Measurements from ENCODE around the gene PITPNC1. TPM values are rescaled to one million over a fixed set of nuclear protein-coding genes. Genes with fewer than 3 reads are reported as not detected.
A peak's percentile ranks its signal among the peaks of the same experiment; 100 is the strongest.

PITPNC1 gene
- total RNA-seq, 1 donor: 25.7 TPM

DNA sequence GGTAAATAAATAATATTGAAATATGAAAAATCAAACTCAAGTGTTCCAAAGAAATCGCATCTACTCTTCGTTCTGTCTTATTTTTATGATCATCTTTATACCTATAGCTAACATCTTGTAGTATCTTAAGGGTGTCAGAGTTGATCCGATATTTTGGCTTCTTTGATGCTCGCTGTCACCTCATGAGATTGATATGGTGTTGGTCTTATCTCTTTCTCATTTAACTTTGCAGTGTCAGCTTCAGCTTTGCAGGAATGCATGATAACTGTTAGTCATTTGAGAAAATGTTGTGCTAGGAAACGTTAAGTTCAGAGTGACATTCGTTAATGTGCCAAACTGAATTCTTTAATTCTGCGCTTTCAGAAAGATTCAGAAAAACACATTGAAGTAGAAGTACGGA, 360.1 kb downstream of the PITPNC1 start:
- no peak overlapping the region for H3K4me3 ChIP-seq (ENCODE audit: low read depth, low read length)
- no peak for DNase-seq (ENCODE audit: low read depth)
- TF ChIP-seq, protein P1, sequence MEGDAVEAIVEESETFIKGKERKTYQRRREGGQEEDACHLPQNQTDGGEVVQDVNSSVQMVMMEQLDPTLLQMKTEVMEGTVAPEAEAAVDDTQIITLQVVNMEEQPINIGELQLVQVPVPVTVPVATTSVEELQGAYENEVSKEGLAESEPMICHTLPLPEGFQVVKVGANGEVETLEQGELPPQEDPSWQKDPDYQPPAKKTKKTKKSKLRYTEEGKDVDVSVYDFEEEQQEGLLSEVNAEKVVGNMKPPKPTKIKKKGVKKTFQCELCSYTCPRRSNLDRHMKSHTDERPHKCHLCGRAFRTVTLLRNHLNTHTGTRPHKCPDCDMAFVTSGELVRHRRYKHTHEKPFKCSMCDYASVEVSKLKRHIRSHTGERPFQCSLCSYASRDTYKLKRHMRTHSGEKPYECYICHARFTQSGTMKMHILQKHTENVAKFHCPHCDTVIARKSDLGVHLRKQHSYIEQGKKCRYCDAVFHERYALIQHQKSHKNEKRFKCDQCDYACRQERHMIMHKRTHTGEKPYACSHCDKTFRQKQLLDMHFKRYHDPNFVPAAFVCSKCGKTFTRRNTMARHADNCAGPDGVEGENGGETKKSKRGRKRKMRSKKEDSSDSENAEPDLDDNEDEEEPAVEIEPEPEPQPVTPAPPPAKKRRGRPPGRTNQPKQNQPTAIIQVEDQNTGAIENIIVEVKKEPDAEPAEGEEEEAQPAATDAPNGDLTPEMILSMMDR (IDR thresholded peaks at IDR 0.05; ENCODE audit: insufficient read depth, low read length): no peak

DNA sequence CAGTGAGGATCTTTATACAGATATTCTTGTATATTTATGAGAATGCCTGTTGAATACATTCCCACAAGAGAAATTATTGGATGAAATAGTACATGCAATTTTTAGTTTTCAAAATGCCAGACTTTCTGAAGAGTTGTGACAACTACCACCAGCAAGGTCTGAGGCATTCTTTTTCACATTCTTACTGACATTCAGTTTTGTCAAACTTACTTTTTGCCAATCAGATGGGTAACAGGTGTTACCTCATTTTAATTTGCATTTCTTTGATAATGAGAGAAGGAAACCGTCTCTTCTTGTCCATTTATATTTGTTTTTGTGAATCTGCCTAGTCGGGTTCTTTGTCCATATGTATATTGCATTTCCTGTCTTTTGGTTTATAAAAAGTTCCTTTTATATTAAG, 364.9 kb downstream of the PITPNC1 start:
- no peak overlapping the region for H3K4me3 ChIP-seq (ENCODE audit: low read depth, low read length)
- DNase-seq (ENCODE audit: low read depth): no peak
- TF ChIP-seq, protein P1 (IDR thresholded peaks at IDR 0.05; ENCODE audit: insufficient read depth, low read length): no peak

Small RNA genes within 50 kb of the gene (small RNA-seq; reads per million reads assigned to genes)
- not detected for gene MIR548AA2
- not detected for gene MIR548D2
- not detected for gene RF00019
- not detected for gene RN7SL756P
- 40.0 reads per million, percentile 96 among the genes with 10 or more reads in this experiment for gene SNORA38B

Other genes with a start within 250 kb of the PITPNC1 start
- 46.5 and 97.0 TPM in 2 replicates for gene HELZ, start 132.1 kb upstream of the PITPNC1 start, total RNA-seq (ENCODE audit: low replicate concordance)
- gene PSMD12, start 10.7 kb upstream of the PITPNC1 start, total RNA-seq (ENCODE audit: low replicate concordance): 19.1 and 35.2 TPM in 2 replicates

Measured in fibroblast of the aortic adventitia (primary cell).